Ovary (tissue), 1 donor: Measurements from ENCODE around the gene TNPO2.

Experiments
- EP300 ChIP-seq: sonication (generic); formaldehyde crosslinking; IDR thresholded peaks from one replicate; pipeline ENCODE4 v1.6.1; 2017; ENCODE audit warnings: antibody characterized with exemption
- POLR2A ChIP-seq: fragments of 450-650 bp; IDR thresholded peaks from one replicate; pipeline ENCODE4 v1.6.1; 2017; ENCODE audit warnings: antibody characterized with exemption, mild to moderate bottlenecking, moderate library complexity

DNA sequence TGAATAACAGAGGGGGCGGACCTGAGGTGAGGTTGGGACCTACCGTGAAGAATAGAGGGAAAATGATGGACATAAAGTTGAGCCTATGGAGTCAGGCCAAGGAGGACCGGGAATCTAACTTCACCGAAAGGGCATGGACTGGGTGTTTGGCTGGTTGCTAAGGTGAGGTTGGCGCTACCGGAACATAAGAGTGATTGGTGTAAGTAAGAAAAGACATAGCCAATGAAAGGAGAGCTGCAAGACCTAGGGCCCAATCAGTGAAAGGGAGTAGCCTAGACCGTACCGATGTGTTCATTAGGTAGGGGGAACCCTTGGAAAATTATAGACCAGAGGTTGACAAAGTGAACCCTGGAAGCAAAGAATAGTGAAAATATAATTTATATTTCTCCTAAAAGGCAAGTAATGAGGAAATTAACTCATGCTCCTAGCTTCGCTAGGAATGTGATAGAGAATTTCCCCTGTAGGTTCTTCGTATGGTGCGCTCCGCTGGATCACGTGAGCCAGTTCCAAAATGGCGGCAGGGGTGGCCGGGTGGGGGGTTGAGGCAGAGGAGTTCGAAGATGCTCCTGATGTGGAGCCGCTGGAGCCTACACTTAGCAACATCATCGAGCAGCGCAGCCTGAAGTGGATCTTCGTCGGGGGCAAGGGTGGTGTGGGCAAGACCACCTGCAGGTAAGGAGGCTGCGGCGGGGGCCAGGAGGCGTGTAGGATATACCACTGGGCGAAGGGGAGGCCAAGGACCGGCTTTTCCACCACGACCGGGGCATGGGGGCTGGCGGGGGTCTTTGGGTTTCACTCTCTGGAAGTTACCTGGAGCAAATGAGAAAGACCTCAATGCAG lies 13.5 kb upstream of the TNPO2 start, which contains the start of gene GET3:
- TF ChIP-seq EP300 (no peak), POLR2A (peak; percentile 53)
